ENCODE results near the gene APOO.

GRCh38 chrX:23901060-23901459, 6.7 kb downstream of the APOO start:
- TF ChIP-seq, protein P1, sequence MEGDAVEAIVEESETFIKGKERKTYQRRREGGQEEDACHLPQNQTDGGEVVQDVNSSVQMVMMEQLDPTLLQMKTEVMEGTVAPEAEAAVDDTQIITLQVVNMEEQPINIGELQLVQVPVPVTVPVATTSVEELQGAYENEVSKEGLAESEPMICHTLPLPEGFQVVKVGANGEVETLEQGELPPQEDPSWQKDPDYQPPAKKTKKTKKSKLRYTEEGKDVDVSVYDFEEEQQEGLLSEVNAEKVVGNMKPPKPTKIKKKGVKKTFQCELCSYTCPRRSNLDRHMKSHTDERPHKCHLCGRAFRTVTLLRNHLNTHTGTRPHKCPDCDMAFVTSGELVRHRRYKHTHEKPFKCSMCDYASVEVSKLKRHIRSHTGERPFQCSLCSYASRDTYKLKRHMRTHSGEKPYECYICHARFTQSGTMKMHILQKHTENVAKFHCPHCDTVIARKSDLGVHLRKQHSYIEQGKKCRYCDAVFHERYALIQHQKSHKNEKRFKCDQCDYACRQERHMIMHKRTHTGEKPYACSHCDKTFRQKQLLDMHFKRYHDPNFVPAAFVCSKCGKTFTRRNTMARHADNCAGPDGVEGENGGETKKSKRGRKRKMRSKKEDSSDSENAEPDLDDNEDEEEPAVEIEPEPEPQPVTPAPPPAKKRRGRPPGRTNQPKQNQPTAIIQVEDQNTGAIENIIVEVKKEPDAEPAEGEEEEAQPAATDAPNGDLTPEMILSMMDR (conservative IDR thresholded peaks at IDR 0.05; ENCODE audit: low read depth in 2 of 2) = no peak
- no peak for TF ChIP-seq REST (IDR thresholded peaks at IDR 0.05; ENCODE audit: unreplicated experiment)
- no peak for TF ChIP-seq EZH2phosphoT487 (IDR thresholded peaks at IDR 0.05; ENCODE audit: unreplicated experiment)
- TF ChIP-seq POLR2AphosphoS5 (IDR thresholded peaks at IDR 0.05; ENCODE audit: low read depth) = no peak
- no peak for TF ChIP-seq CREB1 (CRISPR knock-in tag; IDR thresholded peaks at IDR 0.05; ENCODE audit: low read depth)
- TF ChIP-seq EZH2 (IDR thresholded peaks at IDR 0.05; ENCODE audit: low read depth, unreplicated experiment) = no peak
- TF ChIP-seq STAT1 (IDR thresholded peaks at IDR 0.05; ENCODE audit: unreplicated experiment) = no peak
- TF ChIP-seq, protein P2, sequence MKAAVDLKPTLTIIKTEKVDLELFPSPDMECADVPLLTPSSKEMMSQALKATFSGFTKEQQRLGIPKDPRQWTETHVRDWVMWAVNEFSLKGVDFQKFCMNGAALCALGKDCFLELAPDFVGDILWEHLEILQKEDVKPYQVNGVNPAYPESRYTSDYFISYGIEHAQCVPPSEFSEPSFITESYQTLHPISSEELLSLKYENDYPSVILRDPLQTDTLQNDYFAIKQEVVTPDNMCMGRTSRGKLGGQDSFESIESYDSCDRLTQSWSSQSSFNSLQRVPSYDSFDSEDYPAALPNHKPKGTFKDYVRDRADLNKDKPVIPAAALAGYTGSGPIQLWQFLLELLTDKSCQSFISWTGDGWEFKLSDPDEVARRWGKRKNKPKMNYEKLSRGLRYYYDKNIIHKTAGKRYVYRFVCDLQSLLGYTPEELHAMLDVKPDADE (IDR thresholded peaks at IDR 0.05) = no peak
